ENCODE results near the gene CFAP46.

Gene CFAP46

DNA sequence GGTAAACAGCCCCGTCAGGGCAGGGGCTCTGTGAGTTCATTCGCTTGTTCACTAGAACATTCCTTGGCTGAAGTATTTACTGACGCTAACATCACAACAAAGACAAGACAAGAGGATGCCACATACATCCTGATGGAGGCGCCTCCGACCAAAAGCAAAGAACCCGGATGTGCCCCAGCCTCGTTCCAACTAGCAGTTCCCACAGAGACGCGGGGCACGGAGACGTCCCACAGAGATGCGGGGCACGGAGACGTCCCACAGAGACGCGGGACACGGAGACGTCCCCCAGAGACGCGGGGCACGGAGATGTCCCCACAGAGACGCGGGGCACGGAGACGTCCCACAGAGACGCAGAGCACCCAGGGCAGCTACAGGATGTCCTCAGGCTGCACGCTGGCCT, 35.4 kb upstream of the CFAP46 start:
- Histone ChIP-seq H3K9me3 (ENCODE audit: control insufficient read depth, insufficient read depth, low read length) (no peaks in the 10 kb centered on the region), H3K27ac (ENCODE audit: low read depth, low read length) (no peak overlapping the region), H3K9ac (ENCODE audit: low read depth, low read length) (no peak overlapping the region), H3K27me3 (ENCODE audit: control insufficient read depth, insufficient read depth, low read length) (no peaks in the 10 kb centered on the region), H3K4me3 (ENCODE audit: low read depth, low read length) (no peak overlapping the region), H3K36me3 (ENCODE audit: control insufficient read depth, insufficient read depth, low read length) (no peaks in the 10 kb centered on the region), H3K4me1 (ENCODE audit: control insufficient read depth, insufficient read depth, low read length) (no peaks in the 10 kb centered on the region)

DNA sequence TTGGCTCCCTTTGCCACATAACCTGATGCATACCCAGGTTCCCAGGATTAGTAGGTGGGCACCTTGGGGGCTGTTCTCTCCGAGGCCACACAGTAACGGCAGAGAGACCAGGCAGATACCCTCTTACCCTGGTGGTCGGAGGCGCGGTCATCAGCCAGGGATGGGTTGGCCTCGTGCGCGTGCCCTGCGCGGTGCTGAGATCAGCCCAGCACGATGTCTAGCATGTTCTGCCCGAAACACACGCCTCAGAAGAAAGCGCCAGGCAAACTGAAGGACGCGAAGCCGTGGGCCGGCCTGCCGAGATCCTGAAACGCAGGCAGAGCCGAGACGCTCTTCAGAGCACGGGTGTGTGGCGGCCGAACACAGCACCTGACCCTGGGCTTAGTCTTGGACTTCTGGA, 34.7 kb upstream of the CFAP46 start:
- Histone ChIP-seq H3K27me3 (ENCODE audit: control insufficient read depth, insufficient read depth, low read length) (no peaks in the 10 kb centered on the region), H3K4me1 (ENCODE audit: control insufficient read depth, insufficient read depth, low read length) (peaks cover 2% of the 10 kb centered on the region; the same call in 1 of the 2 replicates), H3K9ac (ENCODE audit: low read depth, low read length) (no peak overlapping the region), H3K9me3 (ENCODE audit: control insufficient read depth, insufficient read depth, low read length) (no peaks in the 10 kb centered on the region), H3K36me3 (ENCODE audit: control insufficient read depth, insufficient read depth, low read length) (no peaks in the 10 kb centered on the region), H3K27ac (ENCODE audit: low read depth, low read length) (no peak overlapping the region), H3K4me3 (ENCODE audit: low read depth, low read length) (no peak overlapping the region)

DNA sequence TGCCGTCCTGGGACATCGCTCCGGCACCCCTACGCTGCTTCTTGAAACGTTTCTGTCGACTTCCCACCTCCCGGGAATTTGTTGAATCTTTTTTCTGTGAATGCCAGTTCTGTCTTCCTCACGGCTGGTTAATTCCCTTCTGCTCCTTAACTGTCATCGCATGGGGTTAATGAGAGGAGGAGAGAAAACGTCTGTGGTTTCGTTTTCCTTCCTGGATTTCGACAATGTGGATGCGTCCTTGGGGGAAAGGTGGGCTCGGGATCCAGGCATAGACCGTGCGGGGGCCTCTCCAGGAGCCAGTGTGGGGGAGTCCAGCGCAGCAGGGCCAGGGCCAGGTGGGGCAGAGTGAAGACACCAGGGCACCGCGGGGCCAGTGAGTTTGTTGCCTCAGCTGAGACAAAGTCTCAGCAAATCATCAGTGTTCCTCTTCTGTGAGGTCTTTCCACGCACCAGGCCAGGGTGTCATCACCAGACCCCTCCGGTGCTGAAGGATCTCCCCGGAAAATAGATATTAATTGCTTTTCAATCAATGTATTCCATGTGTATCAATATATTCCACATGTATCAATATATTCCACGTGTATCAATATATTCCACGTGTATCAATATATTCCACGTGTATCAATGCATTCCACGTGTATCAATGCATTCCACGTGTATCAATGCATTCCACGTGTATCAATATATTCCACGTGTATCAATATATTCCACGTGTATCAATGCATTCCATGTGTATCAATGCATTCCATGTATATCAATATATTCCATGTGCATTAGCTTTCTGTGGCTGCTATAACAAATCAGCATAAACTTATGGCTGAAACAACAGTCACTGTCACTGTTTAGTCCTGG, 33.7 kb upstream of the CFAP46 start:
- H3K4me1 ChIP-seq (ENCODE audit: control insufficient read depth, insufficient read depth, low read length), result peaks cover 12% of the 10 kb centered on the region
- no peak overlapping the region for H3K9ac ChIP-seq (ENCODE audit: low read depth, low read length)

DNA sequence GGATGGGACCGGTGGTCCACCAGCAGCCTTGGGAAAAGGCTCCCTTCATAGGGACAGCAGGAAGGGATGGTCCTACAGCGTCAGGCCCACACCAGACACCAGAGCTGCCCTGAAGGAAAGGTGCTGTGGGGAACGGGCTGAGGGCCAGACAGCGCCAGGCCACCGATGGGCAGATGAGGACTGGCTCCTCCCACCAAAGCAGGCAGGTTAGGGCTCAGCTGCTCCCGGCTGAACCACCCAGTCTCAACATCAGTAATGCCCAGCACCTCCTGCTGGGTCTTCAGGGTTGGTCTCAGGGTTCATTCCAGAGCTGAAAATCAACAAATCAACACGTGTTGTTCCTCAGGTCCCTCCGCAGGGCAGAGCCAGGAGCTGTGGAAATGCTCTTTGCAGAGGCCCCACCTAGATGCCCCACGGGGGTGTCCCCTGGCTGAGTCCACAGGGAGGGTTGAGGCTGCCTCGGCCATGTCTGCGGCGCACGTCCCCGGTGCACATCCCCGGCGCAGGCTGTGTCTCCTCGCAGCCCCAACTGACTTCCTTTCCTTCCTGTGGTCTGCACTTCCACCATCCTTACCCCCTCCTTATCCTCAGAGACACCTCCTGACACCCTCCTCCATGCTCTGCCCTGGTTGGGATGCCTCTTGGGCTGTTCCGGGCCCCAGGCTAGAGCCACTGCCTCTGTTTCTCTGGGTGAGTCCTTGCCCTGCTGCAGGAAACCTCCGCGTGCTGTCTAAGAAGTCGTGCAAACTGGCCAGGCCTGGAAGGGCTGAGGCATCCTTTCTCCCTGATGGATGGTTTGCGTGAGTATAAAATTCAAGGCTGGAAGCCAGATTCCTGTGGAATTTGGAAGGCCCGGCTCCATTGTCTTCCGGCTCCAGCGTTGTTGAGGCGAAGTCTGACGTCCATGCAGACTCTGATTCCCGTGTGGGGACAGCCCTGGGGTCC, 32.8 kb upstream of the CFAP46 start:
- Histone ChIP-seq H3K27ac (ENCODE audit: low read depth, low read length) (no peak overlapping the region), H3K4me3 (ENCODE audit: low read depth, low read length) (no peak overlapping the region), H3K27me3 (ENCODE audit: control insufficient read depth, insufficient read depth, low read length) (no peaks in the 10 kb centered on the region), H3K4me1 (ENCODE audit: control insufficient read depth, insufficient read depth, low read length) (peaks cover 12% of the 10 kb centered on the region), H3K9me3 (ENCODE audit: control insufficient read depth, insufficient read depth, low read length) (no peaks in the 10 kb centered on the region), H3K36me3 (ENCODE audit: control insufficient read depth, insufficient read depth, low read length) (no peaks in the 10 kb centered on the region), H3K9ac (ENCODE audit: low read depth, low read length) (no peak overlapping the region)

More for the DNA sequence above, 33.7 kb upstream of the CFAP46 start:
- Histone ChIP-seq H3K27ac (ENCODE audit: low read depth, low read length) (no peak overlapping the region), H3K36me3 (ENCODE audit: control insufficient read depth, insufficient read depth, low read length) (no peaks in the 10 kb centered on the region), H3K9me3 (ENCODE audit: control insufficient read depth, insufficient read depth, low read length) (no peaks in the 10 kb centered on the region), H3K27me3 (ENCODE audit: control insufficient read depth, insufficient read depth, low read length) (no peaks in the 10 kb centered on the region), H3K4me3 (ENCODE audit: low read depth, low read length) (no peak overlapping the region)

GRCh38 chr10:132974249-132974796, 32.0 kb upstream of the CFAP46 start:
- Histone ChIP-seq H3K27ac (ENCODE audit: low read depth, low read length) (no peak overlapping the region), H3K27me3 (ENCODE audit: control insufficient read depth, insufficient read depth, low read length) (no peaks in the 10 kb centered on the region), H3K4me3 (ENCODE audit: low read depth, low read length) (no peak overlapping the region), H3K36me3 (ENCODE audit: control insufficient read depth, insufficient read depth, low read length) (no peaks in the 10 kb centered on the region), H3K4me1 (ENCODE audit: control insufficient read depth, insufficient read depth, low read length) (peaks cover 12% of the 10 kb centered on the region), H3K9me3 (ENCODE audit: control insufficient read depth, insufficient read depth, low read length) (no peaks in the 10 kb centered on the region), H3K9ac (ENCODE audit: low read depth, low read length) (no peak overlapping the region)

- no peaks in the 10 kb centered on the region for H3K36me3 ChIP-seq (ENCODE audit: control insufficient read depth, insufficient read depth, low read length)
Measured at GRCh38 chr10:132973903-132974241, 31.5 kb upstream of the CFAP46 start.

GRCh38 chr10:132972986-132973902, 30.9 kb upstream of the CFAP46 start:
- no peak overlapping the region for H3K4me3 ChIP-seq (ENCODE audit: low read depth, low read length)
- peaks cover 12% of the 10 kb centered on the region for H3K4me1 ChIP-seq (ENCODE audit: control insufficient read depth, insufficient read depth, low read length)
- H3K27me3 ChIP-seq (ENCODE audit: control insufficient read depth, insufficient read depth, low read length), result no peaks in the 10 kb centered on the region
- no peaks in the 10 kb centered on the region for H3K36me3 ChIP-seq (ENCODE audit: control insufficient read depth, insufficient read depth, low read length)
- no peak overlapping the region for H3K9ac ChIP-seq (ENCODE audit: low read depth, low read length)
- no peaks in the 10 kb centered on the region for H3K9me3 ChIP-seq (ENCODE audit: control insufficient read depth, insufficient read depth, low read length)
- no peak overlapping the region for H3K27ac ChIP-seq (ENCODE audit: low read depth, low read length)

More at GRCh38 chr10:132973903-132974241, 31.5 kb upstream of the CFAP46 start:
- no peaks in the 10 kb centered on the region for H3K27me3 ChIP-seq (ENCODE audit: control insufficient read depth, insufficient read depth, low read length)
- H3K9me3 ChIP-seq (ENCODE audit: control insufficient read depth, insufficient read depth, low read length), result no peaks in the 10 kb centered on the region
- no peak overlapping the region for H3K9ac ChIP-seq (ENCODE audit: low read depth, low read length)
- H3K4me3 ChIP-seq (ENCODE audit: low read depth, low read length), result no peak overlapping the region
- no peak overlapping the region for H3K27ac ChIP-seq (ENCODE audit: low read depth, low read length)
- peaks cover 12% of the 10 kb centered on the region for H3K4me1 ChIP-seq (ENCODE audit: control insufficient read depth, insufficient read depth, low read length)

DNA sequence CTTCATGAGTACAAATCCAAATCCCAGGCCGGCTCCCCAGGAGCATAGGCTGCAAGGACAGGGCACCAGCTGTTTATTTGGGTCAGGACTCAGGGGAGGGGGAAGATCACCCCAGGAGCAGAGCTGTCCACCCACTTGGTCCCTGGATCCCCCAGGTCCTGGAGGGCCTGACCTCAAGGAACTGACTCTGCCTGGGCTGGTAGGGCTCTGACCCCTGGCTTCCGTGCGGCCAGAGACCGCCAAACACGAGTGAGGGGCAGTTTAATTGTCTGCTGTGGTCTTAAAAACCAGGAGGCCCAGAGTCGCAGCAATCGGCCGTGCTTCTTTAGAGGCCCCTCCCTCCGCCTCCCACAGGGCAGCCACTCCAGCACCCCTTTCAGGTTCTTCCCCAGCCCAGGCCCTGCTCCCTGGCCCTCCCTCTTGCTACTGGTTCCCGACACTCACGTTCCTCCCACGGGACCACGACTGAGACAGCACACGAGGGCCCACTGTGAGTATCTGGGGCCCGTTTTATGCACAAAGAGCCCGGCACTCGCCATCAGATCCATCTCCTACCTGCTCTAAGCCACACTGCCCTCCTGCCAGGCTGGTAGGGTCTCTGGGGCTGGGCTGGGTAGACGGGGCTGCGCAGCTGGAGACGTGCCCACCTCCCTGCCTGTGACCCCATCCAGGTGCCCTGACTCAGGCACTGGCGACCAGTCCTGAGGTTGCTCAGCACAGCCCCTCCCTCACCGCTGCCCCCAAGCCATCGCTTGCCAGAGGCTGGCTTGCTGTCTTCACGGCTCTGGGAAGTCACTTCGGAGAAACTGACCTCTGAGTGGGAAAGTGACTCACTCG, 30.0 kb upstream of the CFAP46 start:
- H3K27ac ChIP-seq (ENCODE audit: low read depth, low read length), result no peak overlapping the region

DNA sequence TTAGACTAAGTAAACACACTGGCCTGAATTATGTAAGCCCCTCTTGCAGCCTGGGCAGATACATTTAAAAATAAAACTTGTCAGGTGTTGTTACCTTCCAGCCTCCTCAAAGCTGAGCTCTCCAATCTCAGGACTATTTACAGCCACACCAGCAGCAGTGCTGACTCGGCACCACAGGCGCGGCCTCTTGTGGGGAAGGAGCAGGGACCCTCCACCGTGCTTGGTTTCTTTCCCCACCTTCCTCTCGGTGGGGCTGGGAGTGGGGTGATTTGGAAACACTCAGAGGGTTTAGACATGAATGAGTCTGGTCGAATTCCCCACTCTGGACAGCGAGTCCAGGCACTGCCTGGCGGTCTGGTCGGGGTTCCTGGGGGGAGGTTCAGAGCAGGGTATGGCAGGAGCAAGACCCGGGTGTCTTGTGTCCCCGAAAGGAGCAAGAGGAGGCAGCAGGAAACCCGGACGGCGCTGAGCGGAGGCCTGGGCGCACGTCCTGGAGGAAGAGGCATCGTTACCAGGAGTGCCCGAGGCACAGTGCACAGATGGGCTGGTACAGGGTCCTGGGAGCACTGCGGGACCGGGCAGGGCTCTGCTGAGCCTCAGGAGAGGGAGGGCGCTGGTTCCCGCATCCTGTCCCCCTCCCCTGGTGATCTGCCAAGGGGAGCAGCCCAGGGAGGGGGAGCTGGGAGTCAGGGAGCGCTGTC, 29.2 kb upstream of the CFAP46 start:
- Histone ChIP-seq H3K4me1 (ENCODE audit: control insufficient read depth, insufficient read depth, low read length) (peaks cover 12% of the 10 kb centered on the region), H3K9me3 (ENCODE audit: control insufficient read depth, insufficient read depth, low read length) (no peaks in the 10 kb centered on the region), H3K27ac (ENCODE audit: low read depth, low read length) (no peak overlapping the region), H3K27me3 (ENCODE audit: control insufficient read depth, insufficient read depth, low read length) (no peaks in the 10 kb centered on the region), H3K9ac (ENCODE audit: low read depth, low read length) (no peak overlapping the region), H3K36me3 (ENCODE audit: control insufficient read depth, insufficient read depth, low read length) (no peaks in the 10 kb centered on the region), H3K4me3 (ENCODE audit: low read depth, low read length) (peak overlapping the region; percentile 26; the same call in 1 of the 2 replicates)

More for the DNA sequence above, 30.0 kb upstream of the CFAP46 start:
- peak overlapping the region; percentile 26; the same call in 1 of the 2 replicates for H3K4me3 ChIP-seq (ENCODE audit: low read depth, low read length)
- H3K27me3 ChIP-seq (ENCODE audit: control insufficient read depth, insufficient read depth, low read length), result no peaks in the 10 kb centered on the region
- no peaks in the 10 kb centered on the region for H3K9me3 ChIP-seq (ENCODE audit: control insufficient read depth, insufficient read depth, low read length)
- H3K4me1 ChIP-seq (ENCODE audit: control insufficient read depth, insufficient read depth, low read length), result peaks cover 12% of the 10 kb centered on the region
- no peak overlapping the region for H3K9ac ChIP-seq (ENCODE audit: low read depth, low read length)
- no peaks in the 10 kb centered on the region for H3K36me3 ChIP-seq (ENCODE audit: control insufficient read depth, insufficient read depth, low read length)
